Measurements from ENCODE around the gene SMARCC2.

SMARCC2 gene

GRCh38 chr12:56189099-56189917 lies at the start of gene SMARCC2:
Gene SMARCC2, minus strand, starts transcription at chr12:56189483. Its CDS starts 22 bp downstream, at chr12:56189461.
- DNase-seq (ENCODE audit: low read depth in 2 of 2), result peak; percentile 76 to 77

- no peak for DNase-seq (ENCODE audit: low read depth in 2 of 2)
Observed at GRCh38 chr12:56237552-56237951, 48.3 kb upstream of the SMARCC2 start.

- no peak for DNase-seq (ENCODE audit: low read depth in 2 of 2)
Observed at GRCh38 chr12:56236985-56237384, 47.7 kb upstream of the SMARCC2 start.

DNA sequence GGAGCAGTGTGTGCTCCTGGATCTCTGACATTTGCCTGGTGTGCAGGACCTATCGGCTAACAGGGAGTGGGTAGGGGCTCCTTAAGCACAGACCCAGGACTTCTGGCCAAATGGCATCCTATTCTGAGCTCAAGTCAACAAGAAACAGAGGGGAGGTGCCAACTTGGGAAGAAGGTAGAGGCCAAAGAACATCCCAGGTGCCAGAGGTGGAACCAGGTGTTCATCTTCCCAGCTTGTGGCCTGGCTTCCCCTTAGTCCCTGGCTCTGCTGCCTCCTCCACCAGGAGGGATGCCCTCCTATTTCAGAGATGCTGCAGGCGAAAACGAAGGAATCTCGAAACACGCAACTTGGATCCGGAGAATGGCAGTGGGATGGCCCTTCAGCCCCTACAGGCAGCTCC lies 46.8 kb upstream of the SMARCC2 start:
- DNase-seq (ENCODE audit: low read depth in 2 of 2), result no peak

- DNase-seq (ENCODE audit: low read depth in 2 of 2), result no peak
Observed at GRCh38 chr12:56234746-56235436, 45.6 kb upstream of the SMARCC2 start.

DNA sequence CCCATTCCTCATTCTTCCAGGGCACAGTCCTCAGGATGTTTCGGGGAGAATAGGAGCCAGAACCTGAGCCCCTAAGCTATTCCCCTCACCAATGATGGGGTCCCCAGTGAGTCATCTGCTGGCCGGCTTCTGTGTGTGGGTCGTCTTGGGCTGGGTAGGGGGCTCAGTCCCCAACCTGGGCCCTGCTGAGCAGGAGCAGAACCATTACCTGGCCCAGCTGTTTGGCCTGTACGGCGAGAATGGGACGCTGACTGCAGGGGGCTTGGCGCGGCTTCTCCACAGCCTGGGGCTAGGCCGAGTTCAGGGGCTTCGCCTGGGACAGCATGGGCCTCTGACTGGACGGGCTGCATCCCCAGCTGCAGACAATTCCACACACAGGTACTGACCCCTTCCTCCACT lies 41.9 kb upstream of the SMARCC2 start:
- no peak for DNase-seq (ENCODE audit: low read depth in 2 of 2)

GRCh38 chr12:56230432-56231183 lies 41.3 kb upstream of the SMARCC2 start:
- no peak for DNase-seq (ENCODE audit: low read depth in 2 of 2)

- DNase-seq (ENCODE audit: low read depth in 2 of 2), result no peak
Observed at GRCh38 chr12:56229916-56230431, 40.7 kb upstream of the SMARCC2 start, which contains the start of gene SLC39A5. Gene SLC39A5, plus strand, starts transcription at chr12:56230051. Its CDS starts 1,224 bp downstream, at chr12:56231275.

- no peak for DNase-seq (ENCODE audit: low read depth in 2 of 2)
Observed at GRCh38 chr12:56229082-56229481, 39.8 kb upstream of the SMARCC2 start.

GRCh38 chr12:56224954-56225353 lies 35.7 kb upstream of the SMARCC2 start:
- no peak for DNase-seq (ENCODE audit: low read depth in 2 of 2)

DNA sequence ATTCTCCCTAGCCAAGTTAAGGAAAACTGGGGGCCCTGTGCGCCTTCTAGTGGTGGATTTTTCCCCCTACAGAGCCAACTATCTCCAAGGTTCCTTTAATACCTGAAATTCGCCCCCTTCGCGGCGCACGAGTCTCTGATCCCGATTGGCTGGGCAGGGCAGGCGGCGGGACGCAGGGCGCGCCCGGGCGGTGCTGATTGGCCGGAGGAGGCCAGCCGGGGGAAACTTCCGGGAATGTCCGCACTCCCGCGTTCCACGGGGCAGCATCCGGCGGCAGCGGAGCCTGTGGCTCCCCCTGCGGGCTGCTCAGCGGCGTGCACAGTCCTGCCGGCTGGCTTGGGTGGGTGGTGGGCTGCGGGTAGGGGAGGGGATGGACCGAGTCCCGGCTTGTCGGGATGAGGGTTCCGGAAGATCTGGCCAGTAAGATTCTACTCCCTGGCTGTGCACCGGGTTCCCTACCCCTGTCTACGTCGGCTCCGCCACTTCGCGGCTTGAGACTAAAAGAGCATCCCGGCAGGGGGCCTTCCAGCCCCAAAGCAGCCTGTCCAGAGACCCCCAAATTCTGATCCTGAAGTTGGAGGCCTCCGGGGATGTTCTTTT lies 34.9 kb upstream of the SMARCC2 start, which contains the start of gene NABP2:
TSS of gene NABP2 (plus strand) at position 241 of the 600 bp plus-strand sequence. CDS start 515 bp downstream, outside the sequence.
- peak; percentile 94 to 98 for DNase-seq (ENCODE audit: low read depth in 2 of 2)

- no peak for DNase-seq (ENCODE audit: low read depth in 2 of 2)
Observed at GRCh38 chr12:56223571-56224101, 34.4 kb upstream of the SMARCC2 start.

- DNase-seq (ENCODE audit: low read depth in 2 of 2), result no peak
Observed at GRCh38 chr12:56222531-56222895, 33.2 kb upstream of the SMARCC2 start.

GRCh38 chr12:56221757-56222530 lies 32.7 kb upstream of the SMARCC2 start, which contains the start of gene RNF41:
Gene RNF41, minus strand, starts transcription at chr12:56221922. Its CDS starts 7,875 bp downstream, at chr12:56214047.
- DNase-seq (ENCODE audit: low read depth in 2 of 2), result peak; percentile 85 to 88

- no peak for DNase-seq (ENCODE audit: low read depth in 2 of 2)
Observed at GRCh38 chr12:56221232-56221756, 32.0 kb upstream of the SMARCC2 start.

GRCh38 chr12:56220611-56221231 lies 31.4 kb upstream of the SMARCC2 start:
- DNase-seq (ENCODE audit: low read depth in 2 of 2), result no peak

GRCh38 chr12:56219840-56220239 lies 30.6 kb upstream of the SMARCC2 start:
- DNase-seq (ENCODE audit: low read depth in 2 of 2), result no peak

- DNase-seq (ENCODE audit: low read depth in 2 of 2), result no peak
Observed at GRCh38 chr12:56216461-56216860, 27.2 kb upstream of the SMARCC2 start.

DNA sequence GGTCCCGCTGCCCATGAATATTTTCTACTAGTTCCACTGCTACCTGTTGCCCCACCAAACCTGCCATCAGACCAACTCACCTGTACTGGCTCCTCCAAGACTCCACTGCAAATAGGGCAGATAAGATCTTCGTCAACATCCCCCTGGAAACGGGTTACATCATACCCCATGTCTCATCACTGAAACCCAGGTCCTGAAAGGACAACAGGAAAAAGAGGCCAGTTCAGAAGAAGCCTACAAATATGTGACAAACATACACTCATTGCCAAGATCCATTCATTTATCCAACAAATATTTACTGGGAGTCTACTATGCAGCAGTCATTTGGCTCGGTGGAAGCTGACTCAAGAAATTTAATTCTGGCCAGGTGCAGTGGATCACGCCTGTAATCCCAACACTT lies 24.6 kb upstream of the SMARCC2 start:
- DNase-seq (ENCODE audit: low read depth in 2 of 2), result no peak

DNA sequence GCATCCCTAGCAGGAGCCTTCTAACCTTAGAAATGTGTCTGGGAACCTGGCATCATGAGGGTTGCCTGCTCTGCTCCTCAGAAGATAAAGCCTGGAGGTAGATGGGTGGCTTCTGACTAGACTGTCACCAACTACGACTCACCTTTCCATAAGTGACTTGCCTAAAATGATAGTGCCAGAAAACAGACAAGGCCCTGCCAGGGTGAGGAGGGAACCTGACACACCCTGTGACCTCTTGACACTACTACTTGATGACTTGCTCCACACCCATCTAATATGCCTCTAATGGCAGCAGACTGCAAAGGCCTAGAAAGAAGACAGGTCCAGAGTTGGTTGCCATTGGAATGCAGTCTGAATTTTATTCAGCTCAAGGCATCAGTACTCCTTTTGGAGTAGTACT lies 23.1 kb upstream of the SMARCC2 start:
- DNase-seq (ENCODE audit: low read depth in 2 of 2), result no peak
